HepG2 (cell line): Measurements from ENCODE around the gene KCNIP3. TPM values are rescaled to one million over a fixed set of nuclear protein-coding genes. Genes with fewer than 3 reads are reported as not detected.

Experiments
- ATAC-seq: fragments of 200-7000 bp; cut with Tn5 transposase; 3 replicates; pipeline ENCODE4 v1.9.1; 2020; ENCODE audit warnings: mild to moderate bottlenecking, moderate library complexity
- BruUV-seq: library from RNA; stranded (reverse); fragments of 400-500 nt; replicated peaks from 2 replicates; lab custom pipeline; 2021; lab: Mats Ljungman, UMichigan
- CTCF ChIA-PET: fragments of 300-600 bp; formaldehyde crosslinking; extraction: SDS; loops from one replicate; lab custom pipeline; 2021; ENCODE audit warnings: low total read pairs, inconsistent platforms, low intra/inter-chr PET ratio; lab: Yijun Ruan, JAX
- POLR2A ChIA-PET: fragments of 350-600 bp; sonication (Branson Sonifier 250); formaldehyde crosslinking; loops from one replicate; lab custom pipeline; 2020; ENCODE audit warnings: antibody characterized with exemption, inconsistent platforms; lab: Yijun Ruan, JAX
- DNase-seq: peaks from one replicate; pipeline ENCODE4 v3.0.0-alpha.2; 2015; ENCODE audit warnings: low spot score
- FAIRE-seq: peaks from 3 replicates; lab custom pipeline; 2011; peaks lifted over from hg19 to GRCh38; lab: Jason Lieb, UNC
- H2AFZ ChIP-seq: one replicate; pipeline ENCODE4 v1.6.1; 2011; ENCODE audit warnings: low read length, inconsistent platforms
- H3K27ac ChIP-seq: fragments of 300-600 bp; 3 replicates; pipeline ENCODE4 v1.8.0; 2011; ENCODE audit warnings: mixed run types, mild to moderate bottlenecking, mixed read lengths, low read length, inconsistent platforms; ENCODE audit not compliant: insufficient read depth; ENCODE audit errors: extremely low read length
- H3K27me3 ChIP-seq, 2 experiments: fragments of 200-600 bp in 1 of 2; 2 replicates in 1 of 2; 3 replicates in 1 of 2; pipeline versions ENCODE4 v1.6.0 to v1.8.0; 2011; ENCODE audit warnings: low read length in 2 of 2, mild to moderate bottlenecking in 2 of 2, moderate library complexity in 2 of 2, inconsistent platforms in 1 of 2; ENCODE audit not compliant: insufficient read depth in 2 of 2, control insufficient read depth in 1 of 2
- H3K36me3 ChIP-seq, 2 experiments: fragments of 200-600 bp in 1 of 2; replicated peaks in 1 of 2; 2 replicates in 1 of 2; 3 replicates in 1 of 2; pipeline versions ENCODE4 v1.5.1 to v1.8.0; 2011; ENCODE audit warnings: low read length in 2 of 2, inconsistent platforms in 1 of 2; ENCODE audit not compliant: insufficient read depth in 2 of 2, control insufficient read depth in 1 of 2
- H3K4me1 ChIP-seq: 2 replicates; pipeline ENCODE4 v1.5.1; 2012; ENCODE audit warnings: low read length, inconsistent platforms; ENCODE audit not compliant: insufficient read depth
- H3K4me2 ChIP-seq: 2 replicates; pipeline ENCODE4 v1.6.0; 2011; ENCODE audit warnings: low read depth, low read length, inconsistent platforms
- H3K4me3 ChIP-seq, 3 experiments: fragments of 200-600 bp in 1 of 3; sonication (generic), shearing (Covaris generic) in 1 of 3; replicated peaks in 1 of 3; 2 replicates each; pipeline ENCODE4 v1.5.1; 2011 to 2016; ENCODE audit warnings: low read length in 3 of 3, inconsistent platforms in 2 of 3, low read depth in 2 of 3, mild to moderate bottlenecking in 2 of 3, control low read depth in 1 of 3, mixed read lengths in 1 of 3; ENCODE audit not compliant: insufficient read depth in 1 of 3
- H3K79me2 ChIP-seq: one replicate; pipeline ENCODE4 v1.6.1; 2011; ENCODE audit warnings: low read length, inconsistent platforms; ENCODE audit not compliant: insufficient read depth
- H3K9ac ChIP-seq: 2 replicates; pipeline ENCODE4 v1.6.0; 2011; ENCODE audit warnings: mild to moderate bottlenecking, low read depth, low read length, inconsistent platforms; ENCODE audit not compliant: insufficient read depth
- H3K9me3 ChIP-seq: 2 replicates; pipeline ENCODE4 v1.5.1; 2012; ENCODE audit warnings: mild to moderate bottlenecking, low read length
- H4K20me1 ChIP-seq: 2 replicates; pipeline ENCODE4 v1.6.0; 2011; ENCODE audit warnings: inconsistent platforms, mild to moderate bottlenecking, low read length, moderate library complexity; ENCODE audit not compliant: insufficient read depth
- FLYWCH1 ChIP-seq: sonication (generic); formaldehyde crosslinking; IDR thresholded peaks from 2 replicates; pipeline ENCODE4 v1.8.1; 2023; ENCODE audit warnings: mild to moderate bottlenecking, missing genetic modification reagents
- FOXK1 ChIP-seq: sonication (generic); formaldehyde crosslinking; IDR thresholded peaks from 2 replicates; pipeline ENCODE4 v1.4.0; 2020; ENCODE audit warnings: low read depth, missing genetic modification reagents, borderline replicate concordance
- KAT8 ChIP-seq: IDR thresholded peaks from 2 replicates; pipeline ENCODE4 v1.6.1; 2016; ENCODE audit warnings: missing genetic modification reagents, missing compliant biosample characterization
- KLF9 ChIP-seq: IDR thresholded peaks from 2 replicates; pipeline ENCODE4 v1.6.1; 2016; ENCODE audit warnings: low read depth
- NFE2 ChIP-seq: sonication (generic); formaldehyde crosslinking; IDR thresholded peaks from 2 replicates; pipeline ENCODE4 v1.4.0; 2020; ENCODE audit warnings: missing genetic modification reagents
- RCOR2 ChIP-seq: IDR thresholded peaks from 2 replicates; pipeline ENCODE4 v1.6.1; 2016; ENCODE audit warnings: missing biosample characterization, missing genetic modification reagents
- SOX13 ChIP-seq, 3 experiments: fragments of 450-650 bp in 1 of 3; sonication (generic) in 1 of 3; formaldehyde crosslinking in 1 of 3; IDR thresholded peaks in 2 of 3; conservative IDR thresholded peaks in 1 of 3; 2 replicates each; pipeline versions ENCODE4 v1.5.0 to v1.6.1; 2016 to 2020; ENCODE audit warnings: antibody characterized with exemption in 1 of 3, mild to moderate bottlenecking in 1 of 3, missing compliant biosample characterization in 1 of 3, missing genetic modification reagents in 1 of 3, moderate library complexity in 1 of 3
- THYN1 ChIP-seq: sonication (generic); formaldehyde crosslinking; IDR thresholded peaks from 2 replicates; pipeline ENCODE4 v1.8.1; 2023; ENCODE audit warnings: low read depth, mild to moderate bottlenecking, moderate library complexity, missing genetic modification reagents, borderline replicate concordance
- ZFP36L2 ChIP-seq: sonication (generic); formaldehyde crosslinking; IDR thresholded peaks from 2 replicates; pipeline ENCODE4 v1.4.0; 2020; ENCODE audit warnings: missing genetic modification reagents
- ZNF20 ChIP-seq: sonication (generic); formaldehyde crosslinking; IDR thresholded peaks from 2 replicates; pipeline ENCODE4 v1.4.0; 2020; ENCODE audit warnings: mild to moderate bottlenecking, moderate library complexity, missing genetic modification reagents
- ZNF335 ChIP-seq: sonication (generic); formaldehyde crosslinking; IDR thresholded peaks from 2 replicates; pipeline ENCODE4 v1.4.0; 2020; ENCODE audit warnings: missing genetic modification reagents
- ZNF703 ChIP-seq: sonication (generic); formaldehyde crosslinking; IDR thresholded peaks from 2 replicates; pipeline ENCODE4 v1.5.1; 2020; ENCODE audit warnings: missing genetic modification reagents, mild to moderate bottlenecking, moderate library complexity, borderline replicate concordance
- ZNF768 ChIP-seq: sonication (generic); formaldehyde crosslinking; IDR thresholded peaks from 2 replicates; pipeline ENCODE4 v1.4.0; 2020; ENCODE audit warnings: missing genetic modification reagents
- ZNF839 ChIP-seq: sonication (generic); formaldehyde crosslinking; IDR thresholded peaks from 2 replicates; pipeline ENCODE4 v1.4.0; 2020; ENCODE audit warnings: missing genetic modification reagents, mild to moderate bottlenecking, borderline replicate concordance
- ZNF841 ChIP-seq: sonication (generic); formaldehyde crosslinking; IDR thresholded peaks from 2 replicates; pipeline ENCODE4 v1.8.1; 2023; ENCODE audit warnings: missing genetic modification reagents, borderline replicate concordance
- WGBS: methylation state at CpG from one replicate; pipeline ENCODE4 v1.1.6; 2017; ENCODE audit warnings: low lambda C conversion rate; 5-methylcytosine and 5-hydroxymethylcytosine counted together
- in situ Hi-C: cut with HindIII; loops from 2 replicates; pipeline ENCODE4 v1.10.0; 2017; ENCODE audit warnings: low pct_unique_long_range_greater_than_20kb; ENCODE audit not compliant: extremely low pct_ligation_motif_present
- intact Hi-C: fragments of 100-400 bp; cut with micrococcal nuclease; formaldehyde crosslinking; loops from one replicate; pipeline ENCODE4 v1.10.0; 2022; ENCODE audit not compliant: unreplicated experiment
- polyA plus RNA-seq, 8 experiments: library from polyadenylated mRNA; depleted of rRNA in 3 of 8; stranded (reverse) in 7 of 8; unstranded in 1 of 8; fragments of >200 nt; fragmentation: Illumina TruSeq in 4 of 8; extraction: Trizol in 4 of 8; gene quantifications; 2 replicates each; pipeline versions ENCODE4 v1.2.1 to v1.2.3, GENCODE V29; 2011 to 2016; ENCODE audit warnings: low read depth in 4 of 8, missing spikeins in 1 of 8, mixed read lengths in 1 of 8; ENCODE audit not compliant: insufficient read depth in 1 of 8
- total RNA-seq, 5 experiments: library from RNA; depleted of rRNA; stranded (reverse); fragments of >200 nt; fragmentation: Illumina TruSeq; extraction: Trizol; gene quantifications; 2 replicates each; pipeline ENCODE4 v1.2.3, GENCODE V29; 2016; ENCODE audit warnings: low read depth in 1 of 5
- TF ChIP-seq, protein P1 (sequence below), 2 experiments: sonication (generic) in 1 of 2; formaldehyde crosslinking in 1 of 2; IDR thresholded peaks; 2 replicates each; pipeline versions ENCODE4 v1.6.1 to v1.9.0; 2014 to 2022; ENCODE audit warnings: antibody characterized with exemption in 1 of 2, borderline replicate concordance in 1 of 2, inconsistent platforms in 1 of 2, low read depth in 1 of 2, missing genetic modification reagents in 1 of 2
- TF ChIP-seq, protein P2 (sequence below): sonication (generic); formaldehyde crosslinking; IDR thresholded peaks from 2 replicates; pipeline ENCODE4 v1.8.1; 2022; ENCODE audit warnings: low read depth, mild to moderate bottlenecking, missing genetic modification reagents

Gene KCNIP3
- total and polyA plus RNA-seq, 2 of the 13 experiments (the other 11 are each of a cell fraction or from before 2014, with no cell fraction given), result not detected

DNA sequence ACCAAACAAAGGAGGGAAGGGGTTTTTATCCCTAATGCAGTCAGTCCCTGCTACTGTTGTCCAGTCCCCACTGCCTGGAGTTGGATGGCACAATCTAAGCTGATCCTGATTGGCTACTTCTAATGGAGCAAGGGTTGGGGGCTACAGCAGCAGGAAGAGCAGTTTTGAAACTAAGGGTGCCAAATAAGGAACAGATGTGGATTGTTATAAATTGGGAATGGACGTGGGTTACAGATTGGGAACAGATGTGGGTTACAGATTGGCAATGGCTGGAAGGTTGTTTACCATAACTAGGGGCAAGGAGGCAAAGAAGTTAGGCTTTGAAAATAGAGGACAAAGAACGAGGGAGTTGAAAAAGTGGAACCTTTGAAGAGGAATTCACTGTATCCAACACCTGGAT is 38.9 kb upstream of the KCNIP3 start:
- POLR2A ChIA-PET, result no interaction called here
- Histone ChIP-seq H2AFZ (no peak overlapping the region), H3K4me3 (no peak overlapping the region), H3K9ac (no peak overlapping the region), H3K4me1 (no peaks in the 10 kb centered on the region), H3K36me3 (no peaks in the 10 kb centered on the region), H3K27ac (no peak overlapping the region), H3K4me2 (no peak overlapping the region), H3K9me3 (no peaks in the 10 kb centered on the region), H3K79me2 (no peaks in the 10 kb centered on the region), H3K27me3 (peaks cover 0 to 12% of the 10 kb centered on the region in 2 experiments; a peak in 2 of 5 replicates), H4K20me1 (no peaks in the 10 kb centered on the region)
- in situ Hi-C loops (no loop called here), intact Hi-C loops (no loop called here)
- DNase-seq, result no peak
- ATAC-seq, result no peak
- WGBS, result 1% methylated on average over 2 of the region's 2 CpGs
- no peak for FAIRE-seq
- BruUV-seq, result no TSS peak
- CTCF ChIA-PET, result no interaction called here
- TF ChIP-seq FLYWCH1 (CRISPR knock-in tag), result no peak
- no peak for TF ChIP-seq ZNF20 (CRISPR knock-in tag)
- TF ChIP-seq ZNF839 (CRISPR knock-in tag), result no peak
- no peak for TF ChIP-seq ZFP36L2 (CRISPR knock-in tag)
- TF ChIP-seq ZNF768 (CRISPR knock-in tag), result no peak
- no peak for TF ChIP-seq FOXK1 (CRISPR knock-in tag)
- no peak for TF ChIP-seq ZNF841 (CRISPR knock-in tag)
- TF ChIP-seq ZNF703, result no peak
- no peak for TF ChIP-seq RCOR2 (CRISPR knock-in tag)
- TF ChIP-seq, protein P1, sequence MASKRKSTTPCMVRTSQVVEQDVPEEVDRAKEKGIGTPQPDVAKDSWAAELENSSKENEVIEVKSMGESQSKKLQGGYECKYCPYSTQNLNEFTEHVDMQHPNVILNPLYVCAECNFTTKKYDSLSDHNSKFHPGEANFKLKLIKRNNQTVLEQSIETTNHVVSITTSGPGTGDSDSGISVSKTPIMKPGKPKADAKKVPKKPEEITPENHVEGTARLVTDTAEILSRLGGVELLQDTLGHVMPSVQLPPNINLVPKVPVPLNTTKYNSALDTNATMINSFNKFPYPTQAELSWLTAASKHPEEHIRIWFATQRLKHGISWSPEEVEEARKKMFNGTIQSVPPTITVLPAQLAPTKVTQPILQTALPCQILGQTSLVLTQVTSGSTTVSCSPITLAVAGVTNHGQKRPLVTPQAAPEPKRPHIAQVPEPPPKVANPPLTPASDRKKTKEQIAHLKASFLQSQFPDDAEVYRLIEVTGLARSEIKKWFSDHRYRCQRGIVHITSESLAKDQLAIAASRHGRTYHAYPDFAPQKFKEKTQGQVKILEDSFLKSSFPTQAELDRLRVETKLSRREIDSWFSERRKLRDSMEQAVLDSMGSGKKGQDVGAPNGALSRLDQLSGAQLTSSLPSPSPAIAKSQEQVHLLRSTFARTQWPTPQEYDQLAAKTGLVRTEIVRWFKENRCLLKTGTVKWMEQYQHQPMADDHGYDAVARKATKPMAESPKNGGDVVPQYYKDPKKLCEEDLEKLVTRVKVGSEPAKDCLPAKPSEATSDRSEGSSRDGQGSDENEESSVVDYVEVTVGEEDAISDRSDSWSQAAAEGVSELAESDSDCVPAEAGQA (IDR thresholded peaks at IDR 0.05; ENCODE audit: low read depth), result no peak
- TF ChIP-seq, protein P1 (CRISPR knock-in tag; IDR thresholded peaks at IDR 0.05; ENCODE audit: borderline replicate concordance), result no peak
- TF ChIP-seq NFE2 (CRISPR knock-in tag), result no peak
- no peak for TF ChIP-seq KLF9 (CRISPR knock-in tag)
- TF ChIP-seq, protein P2, sequence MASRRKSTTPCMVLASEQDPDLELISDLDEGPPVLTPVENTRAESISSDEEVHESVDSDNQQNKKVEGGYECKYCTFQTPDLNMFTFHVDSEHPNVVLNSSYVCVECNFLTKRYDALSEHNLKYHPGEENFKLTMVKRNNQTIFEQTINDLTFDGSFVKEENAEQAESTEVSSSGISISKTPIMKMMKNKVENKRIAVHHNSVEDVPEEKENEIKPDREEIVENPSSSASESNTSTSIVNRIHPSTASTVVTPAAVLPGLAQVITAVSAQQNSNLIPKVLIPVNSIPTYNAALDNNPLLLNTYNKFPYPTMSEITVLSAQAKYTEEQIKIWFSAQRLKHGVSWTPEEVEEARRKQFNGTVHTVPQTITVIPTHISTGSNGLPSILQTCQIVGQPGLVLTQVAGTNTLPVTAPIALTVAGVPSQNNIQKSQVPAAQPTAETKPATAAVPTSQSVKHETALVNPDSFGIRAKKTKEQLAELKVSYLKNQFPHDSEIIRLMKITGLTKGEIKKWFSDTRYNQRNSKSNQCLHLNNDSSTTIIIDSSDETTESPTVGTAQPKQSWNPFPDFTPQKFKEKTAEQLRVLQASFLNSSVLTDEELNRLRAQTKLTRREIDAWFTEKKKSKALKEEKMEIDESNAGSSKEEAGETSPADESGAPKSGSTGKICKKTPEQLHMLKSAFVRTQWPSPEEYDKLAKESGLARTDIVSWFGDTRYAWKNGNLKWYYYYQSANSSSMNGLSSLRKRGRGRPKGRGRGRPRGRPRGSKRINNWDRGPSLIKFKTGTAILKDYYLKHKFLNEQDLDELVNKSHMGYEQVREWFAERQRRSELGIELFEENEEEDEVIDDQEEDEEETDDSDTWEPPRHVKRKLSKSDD, result no peak
- no peak for TF ChIP-seq SOX13 (IDR thresholded peaks at IDR 0.05)
- no peak for TF ChIP-seq SOX13 (CRISPR knock-in tag; conservative IDR thresholded peaks at IDR 0.05 in 1 of 2, IDR thresholded peaks at IDR 0.05 in 1 of 2)
- TF ChIP-seq THYN1, result no peak
- no peak for TF ChIP-seq ZNF335 (CRISPR knock-in tag)
- no peak for TF ChIP-seq KAT8
